NT2/D1 (cell line): ENCODE results near the gene LAIR2.

ENCODE experiments used
- YY1 ChIP-seq: IDR thresholded peaks from 2 replicates; pipeline ENCODE4 v1.6.1; 2011; ENCODE audit not compliant: insufficient read length, insufficient read depth
- ZNF274 ChIP-seq: IDR thresholded peaks from 2 replicates; pipeline ENCODE4 v1.6.1; 2011; ENCODE audit warnings: mild to moderate bottlenecking, low read depth, low read length

DNA sequence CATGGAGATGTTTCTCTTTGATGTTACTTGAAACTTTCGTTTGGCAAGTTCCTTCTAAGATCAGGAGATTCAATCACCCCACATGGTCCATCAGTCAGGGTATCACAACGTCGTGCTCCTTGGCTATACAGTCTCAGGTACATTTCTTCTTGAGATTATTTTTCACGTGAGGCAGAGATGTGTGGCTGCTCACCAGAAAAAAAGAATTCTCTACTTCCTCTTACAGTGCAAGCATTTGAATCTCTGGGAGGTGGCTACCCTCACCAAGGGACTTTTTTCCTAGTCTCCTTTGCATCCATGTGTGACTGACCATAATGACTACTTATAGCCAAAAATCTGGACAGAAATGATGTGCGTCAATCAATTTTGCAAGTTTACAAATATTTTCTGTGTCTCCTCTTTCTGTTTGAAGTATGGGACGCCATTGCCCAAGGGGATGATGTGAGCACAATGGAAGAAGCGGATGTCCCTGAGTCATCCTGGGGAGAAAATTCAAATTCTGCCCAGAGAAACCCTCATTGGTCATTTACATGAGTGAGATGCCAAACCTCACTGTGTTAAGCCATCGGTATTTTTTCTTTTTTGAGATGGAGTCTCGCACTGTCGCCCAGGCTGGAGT, 8.6 kb upstream of the LAIR2 start:
- no peak for TF ChIP-seq ZNF274
- TF ChIP-seq YY1, result no peak
